NCI-H1694 treated with DMSO at 0.1 percent for 48 hours (cell line): ENCODE results near the gene SERPINA3.
"Not testable (repeated sequence)": the region's sequence is repeated elsewhere in the genome, so short reads cannot be mapped to it uniquely, and the experiment has no call there.

Source experiments
- DNase-seq: peaks from one replicate; lab custom pipeline; 2025; lab: John Stamatoyannopoulos, UW

The SERPINA3 gene

GRCh38 chr14:94612174-94612573 lies at the start of gene SERPINA3:
Gene SERPINA3, plus strand, starts transcription at chr14:94612391. Its CDS starts 2,051 bp downstream, at chr14:94614442.
- no peak for DNase-seq

DNA sequence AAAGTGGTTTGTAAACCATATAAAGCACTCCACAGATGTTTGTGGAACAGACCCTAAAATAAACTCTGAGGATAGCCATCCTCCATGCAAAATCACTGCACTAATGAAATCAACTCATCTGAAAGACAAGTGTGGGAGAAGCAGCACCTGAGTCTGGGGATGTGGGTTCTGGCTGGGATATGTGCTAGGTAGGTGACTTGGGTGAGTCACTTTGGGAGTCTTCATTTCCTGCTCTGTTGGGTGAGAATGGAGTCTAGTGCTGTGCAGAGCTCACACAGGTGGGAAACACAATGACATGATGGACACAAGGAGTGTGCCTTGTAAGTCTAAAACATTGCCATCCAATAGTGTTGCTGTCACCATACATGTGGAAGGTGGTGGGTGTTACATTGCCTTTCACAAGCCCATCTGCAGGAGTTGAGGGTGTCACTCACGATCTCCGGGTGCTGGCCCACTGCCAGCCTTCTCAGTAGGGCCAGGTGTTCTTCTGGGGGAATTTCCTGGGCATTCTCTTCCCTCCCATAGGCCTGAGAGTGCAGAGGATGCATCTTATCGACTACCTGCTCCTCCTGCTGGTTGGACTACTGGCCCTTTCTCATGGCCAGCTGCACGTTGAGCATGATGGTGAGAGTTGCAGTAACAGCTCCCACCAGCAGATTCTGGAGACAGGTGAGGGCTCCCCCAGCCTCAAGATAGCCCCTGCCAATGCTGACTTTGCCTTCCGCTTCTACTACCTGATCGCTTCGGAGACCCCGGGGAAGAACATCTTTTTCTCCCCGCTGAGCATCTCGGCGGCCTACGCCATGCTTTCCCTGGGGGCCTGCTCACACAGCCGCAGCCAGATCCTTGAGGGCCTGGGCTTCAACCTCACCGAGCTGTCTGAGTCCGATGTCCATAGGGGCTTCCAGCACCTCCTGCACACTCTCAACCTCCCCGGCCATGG lies 49.0 kb upstream of the SERPINA3 start:
- DNase-seq, result no peak

GRCh38 chr14:94564381-94564780 lies 47.8 kb upstream of the SERPINA3 start:
- no peak for DNase-seq

DNA sequence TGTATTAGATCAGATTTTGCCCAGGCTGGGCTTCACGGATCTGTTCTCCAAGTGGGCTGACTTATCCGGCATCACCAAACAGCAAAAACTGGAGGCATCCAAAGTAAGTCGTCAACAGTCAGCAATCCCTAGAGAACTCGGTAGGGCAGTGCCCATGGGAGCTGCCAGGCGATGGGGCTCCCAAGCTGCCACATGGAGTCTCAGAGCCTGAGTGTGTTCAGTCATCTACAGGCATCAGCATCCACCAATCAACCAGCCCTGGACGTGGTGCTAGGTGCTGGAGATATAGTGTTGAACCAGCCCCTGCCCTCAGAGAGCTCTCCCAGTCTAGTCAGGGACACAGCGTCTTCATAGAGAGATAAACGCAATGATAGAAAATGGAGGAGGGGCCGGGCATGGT lies 44.0 kb upstream of the SERPINA3 start:
- DNase-seq, result no peak

- no peak for DNase-seq
These were observed 42.7 kb upstream of the SERPINA3 start for GRCh38 chr14:94569381-94570001.

GRCh38 chr14:94570002-94570400 lies 42.2 kb upstream of the SERPINA3 start:
- DNase-seq, result no peak

DNA sequence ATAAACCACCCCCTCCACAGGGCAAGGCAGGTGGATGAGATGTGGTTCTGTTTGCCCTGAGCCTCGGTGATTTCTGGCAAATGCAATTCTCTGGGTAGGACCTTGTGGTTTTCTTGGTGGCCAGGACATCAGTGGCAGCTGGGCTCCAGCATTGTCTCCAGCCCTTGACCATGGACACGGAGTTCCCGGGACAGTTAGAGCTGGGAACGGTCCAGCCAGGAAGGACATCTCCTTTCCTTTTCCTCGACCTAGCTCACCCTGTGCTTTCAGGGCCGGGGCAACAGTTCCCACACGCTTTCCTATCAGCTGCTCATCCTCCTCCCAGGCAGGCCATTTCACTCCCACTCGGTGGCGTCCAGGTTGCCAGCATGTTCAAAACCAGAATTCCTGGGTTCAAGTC lies 41.8 kb upstream of the SERPINA3 start:
- DNase-seq, result no peak

- no peak for DNase-seq
These were observed 40.8 kb upstream of the SERPINA3 start for GRCh38 chr14:94571395-94571794.

GRCh38 chr14:94571950-94572349 lies 40.2 kb upstream of the SERPINA3 start:
- DNase-seq, result no peak

GRCh38 chr14:94572637-94573303 lies 39.4 kb upstream of the SERPINA3 start:
- DNase-seq, result no peak

GRCh38 chr14:94573475-94574277 lies 38.5 kb upstream of the SERPINA3 start:
- no peak for DNase-seq

- no peak for DNase-seq
These were observed 37.9 kb upstream of the SERPINA3 start for GRCh38 chr14:94574336-94574735.

DNA sequence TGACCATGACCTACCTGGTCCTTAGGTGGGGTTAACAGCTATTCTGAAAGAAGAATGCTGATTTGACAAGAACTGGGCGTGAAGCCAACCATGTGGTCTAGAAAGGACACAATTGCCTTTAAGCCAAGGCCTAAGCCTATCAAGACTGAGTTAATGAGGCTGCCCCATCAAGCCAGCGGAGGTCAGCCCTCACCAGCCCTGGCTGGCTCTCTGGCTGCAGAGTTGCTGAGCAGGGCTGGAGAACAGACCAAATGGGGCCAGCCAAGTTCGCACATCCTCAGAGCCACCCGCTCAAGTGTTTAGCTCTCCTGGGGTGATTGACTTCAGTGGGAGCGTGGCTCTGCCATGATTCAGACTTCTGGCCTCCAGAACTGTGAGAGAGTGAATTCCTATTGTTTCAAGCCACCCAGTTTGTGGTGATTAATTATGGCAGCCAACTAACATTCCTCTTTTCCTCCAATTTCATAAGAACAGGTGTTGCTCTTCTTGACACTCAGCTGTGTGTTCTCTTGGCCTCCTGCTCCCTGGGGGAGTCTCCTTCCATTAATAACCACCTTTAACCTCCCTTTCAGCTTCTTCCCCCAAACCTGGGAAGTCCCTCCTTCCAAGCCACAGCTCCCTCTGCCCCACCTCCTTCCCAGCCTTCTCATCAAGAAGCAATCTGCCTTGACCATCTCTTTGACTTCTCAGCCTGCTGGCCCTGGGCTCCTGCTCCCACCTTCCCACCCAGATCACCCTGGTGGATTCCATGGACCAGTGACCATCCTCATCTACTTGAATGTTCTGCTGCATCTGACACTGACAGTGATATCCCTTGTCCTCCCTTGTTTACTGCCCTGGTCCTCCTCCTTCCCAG lies 36.2 kb upstream of the SERPINA3 start:
- no peak for DNase-seq

GRCh38 chr14:94577472-94577871 lies 34.7 kb upstream of the SERPINA3 start:
- not testable (repeated sequence) for DNase-seq

DNA sequence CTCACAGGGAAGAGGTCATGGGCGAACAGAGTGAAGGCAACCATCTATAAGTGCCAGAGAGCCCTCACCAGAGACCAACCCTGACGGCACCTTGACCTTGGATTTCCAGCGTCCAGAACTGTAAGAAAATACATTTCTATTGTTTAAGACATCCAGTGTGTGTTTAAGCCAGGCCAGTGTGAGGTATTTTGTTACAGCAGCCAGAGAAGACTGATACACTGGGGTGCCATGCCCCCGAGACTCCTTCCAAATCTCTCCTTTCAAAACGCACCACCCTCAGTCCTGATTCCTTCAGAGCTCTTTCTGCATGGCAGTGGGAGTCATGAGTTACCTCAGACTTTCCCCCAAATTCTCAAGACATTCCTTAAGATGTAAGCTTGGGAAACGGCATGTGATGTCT lies 33.5 kb upstream of the SERPINA3 start:
- no peak for DNase-seq

DNA sequence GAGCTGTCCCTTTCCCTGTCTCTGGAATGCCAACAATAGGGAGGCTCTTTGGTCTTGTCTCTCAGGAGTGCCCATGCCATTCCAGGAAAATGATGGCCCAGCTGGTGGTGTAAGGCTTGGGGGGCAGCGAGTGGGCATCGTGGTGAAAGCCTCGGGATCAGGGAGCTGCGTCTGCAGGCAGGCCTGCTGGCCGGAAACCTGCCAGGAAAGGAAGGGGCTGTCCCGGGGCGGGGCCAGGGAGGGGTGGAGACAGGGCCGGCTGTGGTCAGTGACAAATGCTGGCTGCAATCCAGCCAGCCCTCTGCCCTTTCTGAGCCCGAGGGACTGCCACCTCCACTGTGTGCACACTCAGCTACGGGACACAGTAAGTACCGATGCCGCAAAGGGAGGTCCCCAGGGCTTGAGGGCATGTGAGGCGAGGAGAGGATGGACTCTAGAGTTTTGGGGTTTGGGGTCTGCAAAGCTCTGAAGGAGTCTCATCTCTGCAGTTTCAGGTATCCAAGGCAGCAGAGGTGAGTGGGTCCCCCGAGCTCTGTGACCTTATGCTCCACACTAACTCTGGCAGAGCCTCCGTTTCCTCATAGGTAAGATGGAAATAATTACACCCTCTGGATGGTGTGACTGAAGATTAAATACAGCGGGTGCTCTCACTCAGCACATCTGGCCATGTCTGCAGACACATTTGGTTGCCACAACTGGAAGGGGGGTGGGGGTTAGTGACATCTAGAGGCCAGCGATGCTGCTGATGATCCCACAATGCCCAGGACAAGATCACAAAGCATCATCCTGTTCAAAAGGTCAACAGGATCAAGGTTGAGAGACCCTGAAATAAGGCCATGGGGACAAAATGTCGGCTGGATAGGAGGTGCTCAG lies 30.8 kb upstream of the SERPINA3 start, which contains the start of gene SERPINA5:
TSS of gene SERPINA5 (plus strand) at position 300 of the 873 bp plus-strand sequence. CDS start 5,937 bp downstream, outside the sequence.
- DNase-seq, result no peak

GRCh38 chr14:94582199-94582750 lies 29.9 kb upstream of the SERPINA3 start:
- no peak for DNase-seq

DNA sequence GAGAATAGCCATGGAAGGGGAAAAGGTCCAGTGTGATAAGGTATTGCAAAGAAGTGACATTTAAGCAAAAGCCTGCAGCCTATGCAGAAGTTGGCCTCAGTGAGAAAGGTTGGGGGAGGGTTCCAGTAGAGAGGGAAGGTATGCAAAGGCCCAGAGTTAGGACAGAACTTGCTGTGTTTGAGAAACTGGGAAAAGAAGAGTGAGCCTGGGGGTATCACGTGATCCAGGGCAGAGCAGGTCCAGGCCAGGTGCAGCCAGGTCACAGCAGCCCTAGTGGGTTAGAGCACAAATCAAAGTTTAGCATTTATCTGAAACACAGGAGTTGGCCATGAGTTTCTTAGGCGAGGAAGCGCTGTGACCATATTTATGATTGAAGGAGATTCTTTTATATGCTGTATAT lies 29.3 kb upstream of the SERPINA3 start:
- DNase-seq, result no peak

DNA sequence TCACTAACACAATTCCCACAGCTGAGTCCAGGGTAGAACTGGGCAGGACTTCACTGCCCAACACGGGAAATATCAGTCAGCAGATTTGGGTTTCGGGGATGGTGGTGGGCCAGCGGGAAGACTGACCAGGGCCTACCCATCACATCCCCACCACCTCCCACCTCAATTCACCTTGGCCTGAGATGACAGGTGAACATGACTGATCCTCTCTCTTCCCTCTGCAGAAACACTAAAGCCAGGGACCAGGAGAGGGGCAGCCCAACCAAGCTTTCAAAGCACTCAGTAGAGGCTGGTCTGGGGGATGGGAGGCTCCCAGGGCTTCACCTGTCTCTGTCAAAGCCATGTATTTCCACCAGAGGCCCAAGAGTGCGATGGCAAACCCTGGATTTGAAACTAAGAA lies 28.6 kb upstream of the SERPINA3 start:
- DNase-seq, result no peak
